ENCODE results near the gene CBR1. TPM values are rescaled to one million over a fixed set of nuclear protein-coding genes. Genes with fewer than 3 reads are reported as not detected.

CBR1 gene
- total and polyA plus RNA-seq, 9 donors = 29.7 to 80.6 (median 44.0) TPM

GRCh38 chr21:36030581-36031189, 39.1 kb upstream of the CBR1 start:
- Histone ChIP-seq H3K27ac (no peak overlapping the region), H3K4me3 (no peak overlapping the region), H3K4me1 (ENCODE audit: insufficient read depth) (no peaks in the 10 kb centered on the region), H3K36me3 (no peaks in the 10 kb centered on the region), H3K9me3 (no peaks in the 10 kb centered on the region), H3K27me3 (no peaks in the 10 kb centered on the region)
- intact Hi-C loops (cut with DNase I) = loop anchor here in 1 of 4 donors (5.0 kb wide), 1 partner anchor 98 kb away; no protein-coding TSS in a partner anchor
- DNase-seq = no peak
- TF ChIP-seq CTCF (IDR thresholded peaks at IDR 0.05) = no peak
- no peak for TF ChIP-seq POLR2A (IDR thresholded peaks at IDR 0.05)
- no peak for TF ChIP-seq EP300 (IDR thresholded peaks at IDR 0.05)
- WGBS, 3 donors = 29 to 35% (median 29%) methylated on average over 16 of the region's 16 CpGs

GRCh38 chr21:36032647-36033406, 37.0 kb upstream of the CBR1 start:
- 70 to 85% (median 76%) methylated on average over 24 to 28 of the region's 28 CpGs for WGBS, 3 donors
- no peak for DNase-seq
- intact Hi-C loops (cut with DNase I) = loop anchor here in 1 of 4 donors (5.0 kb wide), 1 partner anchor 101 kb away; no protein-coding TSS in a partner anchor
- Histone ChIP-seq H3K4me3 (no peak overlapping the region), H3K4me1 (ENCODE audit: insufficient read depth) (no peaks in the 10 kb centered on the region), H3K36me3 (no peaks in the 10 kb centered on the region), H3K27me3 (no peaks in the 10 kb centered on the region), H3K9me3 (no peaks in the 10 kb centered on the region), H3K27ac (no peak overlapping the region)
- no peak for TF ChIP-seq POLR2A (IDR thresholded peaks at IDR 0.05)

GRCh38 chr21:36034211-36034913, 35.5 kb upstream of the CBR1 start:
- no peaks in the 10 kb centered on the region for H3K9me3 ChIP-seq
- no peak for TF ChIP-seq CTCF (IDR thresholded peaks at IDR 0.05)
- no peak for TF ChIP-seq POLR2A (IDR thresholded peaks at IDR 0.05)
- no peak for TF ChIP-seq EP300 (IDR thresholded peaks at IDR 0.05)
- 78 to 86% (median 82%) methylated on average over 16 of the region's 16 CpGs for WGBS, 3 donors
- DNase-seq = no peak
- no peaks in the 10 kb centered on the region for H3K36me3 ChIP-seq
- no peak overlapping the region for H3K4me3 ChIP-seq
- intact Hi-C loops (cut with DNase I) = loop anchor here in 1 of 4 donors (5.0 kb wide), 1 partner anchor 102 kb away; no protein-coding TSS in a partner anchor
- no peaks in the 10 kb centered on the region for H3K4me1 ChIP-seq (ENCODE audit: insufficient read depth)
- H3K27ac ChIP-seq = no peak overlapping the region
- H3K27me3 ChIP-seq = no peaks in the 10 kb centered on the region

- H3K27me3 ChIP-seq = no peaks in the 10 kb centered on the region
- intact Hi-C loops (cut with DNase I) = no loop called here
These were observed 34.4 kb upstream of the CBR1 start for GRCh38 chr21:36035381-36035791.

More at GRCh38 chr21:36035381-36035791, 34.4 kb upstream of the CBR1 start:
- Histone ChIP-seq H3K4me3 (no peak overlapping the region), H3K9me3 (no peaks in the 10 kb centered on the region), H3K4me1 (ENCODE audit: insufficient read depth) (peaks cover 2% of the 10 kb centered on the region), H3K36me3 (no peaks in the 10 kb centered on the region), H3K27ac (no peak overlapping the region)
- WGBS, 3 donors = 76 to 88% (median 84%) methylated on average over 10 of the region's 10 CpGs
- TF ChIP-seq EP300 (IDR thresholded peaks at IDR 0.05) = no peak
- no peak for TF ChIP-seq CTCF (IDR thresholded peaks at IDR 0.05)
- no peak for DNase-seq
